Erythroblast (primary cell): ENCODE measurements around the gene CRY1.

ENCODE experiments used
- GATA1 ChIP-seq: IDR thresholded peaks from 2 replicates; pipeline ENCODE4 v1.6.1; 2011; ENCODE audit warnings: low read depth, mild to moderate bottlenecking, control low read depth, low read length, moderate library complexity
- POLR2A ChIP-seq: IDR thresholded peaks from 2 replicates; pipeline ENCODE4 v1.6.1; 2011; ENCODE audit warnings: mild to moderate bottlenecking, low read length

DNA sequence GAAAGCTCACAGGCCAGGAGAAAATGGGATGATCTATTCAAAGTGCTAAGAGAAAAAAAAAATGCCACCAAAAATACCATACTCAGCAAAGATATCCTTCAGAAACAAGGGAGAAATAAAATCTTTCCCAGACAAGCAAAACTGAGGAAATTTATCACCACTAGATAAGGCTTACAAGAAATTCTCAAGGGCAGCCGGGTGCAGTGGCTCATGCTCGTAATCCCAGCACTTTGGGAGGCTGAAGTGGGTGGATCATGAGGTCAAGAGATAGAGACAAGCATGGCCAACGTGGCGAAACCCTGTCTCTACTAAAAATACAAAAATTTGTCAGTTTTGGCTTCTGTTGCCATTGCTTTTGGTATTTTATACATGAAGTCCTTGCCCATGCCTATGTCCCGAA is 48.2 kb downstream of the CRY1 start:
- no peak for TF ChIP-seq POLR2A
- TF ChIP-seq GATA1 = no peak
